Spleen (tissue), 7 donors: Measurements from ENCODE around the gene NLK.

ENCODE experiments used
- POLR2A ChIP-seq, 3 donors: fragments of 450-650 bp; IDR thresholded peaks; one replicate each; pipeline ENCODE4 v1.5.1; 2017; ENCODE audit warnings: antibody characterized with exemption in 3 of 3, mild to moderate bottlenecking in 1 of 3
- TF ChIP-seq, protein P1 (sequence below), 11 experiments: fragments of 200-600 bp in 7 of 11; fragments of 450-650 bp in 4 of 11; sonication (generic) in 4 of 11; IDR thresholded peaks in 8 of 11; conservative IDR thresholded peaks in 3 of 11; 1 replicate in 7 of 11; 2 replicates in 4 of 11; pipeline versions ENCODE4 v1.4.0 to v1.8.0; 2016 to 2021; ENCODE audit warnings: antibody characterized with exemption in 11 of 11, inconsistent platforms in 4 of 11, mild to moderate bottlenecking in 1 of 11
- donor health status: DM: no; HTN: no; CAD: no; lungs with moderate emphysema.
- donor health status: DM: no; HTN: no; CAD: no.
- donor health status: DM: no; HTN: no; CAD: no.

DNA sequence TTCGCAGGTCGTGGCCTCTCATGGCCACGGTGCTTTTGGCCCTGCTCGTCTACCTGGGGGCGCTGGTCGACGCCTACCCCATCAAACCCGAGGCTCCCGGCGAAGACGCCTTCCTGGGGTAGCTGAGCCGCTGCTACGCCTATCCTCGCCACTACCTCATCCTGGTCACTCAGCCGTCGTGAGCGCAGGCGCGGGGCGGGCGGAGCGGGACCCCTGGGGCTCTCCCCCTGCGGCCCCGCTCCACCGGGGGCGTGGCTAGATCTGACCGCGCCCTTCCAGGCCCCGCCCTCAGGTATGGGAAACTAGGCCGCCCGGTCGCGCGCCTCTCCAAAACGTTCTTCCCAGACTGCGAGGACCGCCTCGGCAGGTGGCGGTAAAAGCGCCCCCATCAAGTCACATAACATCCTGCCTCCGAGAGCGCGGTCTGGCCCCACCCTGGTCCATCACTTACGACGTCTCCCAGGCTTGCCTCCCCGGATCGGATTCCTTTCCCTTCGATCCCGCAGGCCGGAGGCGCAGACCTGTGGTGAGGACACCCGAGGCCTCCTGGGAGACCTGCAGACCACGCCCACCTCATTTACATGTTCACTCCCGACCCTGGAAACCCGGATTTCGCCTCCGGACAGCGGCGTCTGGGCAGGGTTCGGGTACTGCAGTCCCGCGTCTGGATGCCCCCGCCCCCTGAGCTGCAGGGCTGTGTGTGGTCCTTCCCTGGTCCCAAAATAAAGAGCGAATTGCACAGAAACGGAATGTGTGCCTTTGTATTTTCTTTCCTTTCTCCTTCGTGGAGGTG lies 185.0 kb downstream of the NLK start:
- TF ChIP-seq, protein P1, sequence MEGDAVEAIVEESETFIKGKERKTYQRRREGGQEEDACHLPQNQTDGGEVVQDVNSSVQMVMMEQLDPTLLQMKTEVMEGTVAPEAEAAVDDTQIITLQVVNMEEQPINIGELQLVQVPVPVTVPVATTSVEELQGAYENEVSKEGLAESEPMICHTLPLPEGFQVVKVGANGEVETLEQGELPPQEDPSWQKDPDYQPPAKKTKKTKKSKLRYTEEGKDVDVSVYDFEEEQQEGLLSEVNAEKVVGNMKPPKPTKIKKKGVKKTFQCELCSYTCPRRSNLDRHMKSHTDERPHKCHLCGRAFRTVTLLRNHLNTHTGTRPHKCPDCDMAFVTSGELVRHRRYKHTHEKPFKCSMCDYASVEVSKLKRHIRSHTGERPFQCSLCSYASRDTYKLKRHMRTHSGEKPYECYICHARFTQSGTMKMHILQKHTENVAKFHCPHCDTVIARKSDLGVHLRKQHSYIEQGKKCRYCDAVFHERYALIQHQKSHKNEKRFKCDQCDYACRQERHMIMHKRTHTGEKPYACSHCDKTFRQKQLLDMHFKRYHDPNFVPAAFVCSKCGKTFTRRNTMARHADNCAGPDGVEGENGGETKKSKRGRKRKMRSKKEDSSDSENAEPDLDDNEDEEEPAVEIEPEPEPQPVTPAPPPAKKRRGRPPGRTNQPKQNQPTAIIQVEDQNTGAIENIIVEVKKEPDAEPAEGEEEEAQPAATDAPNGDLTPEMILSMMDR (IDR thresholded peaks at IDR 0.05 in 8 of 11, conservative IDR thresholded peaks at IDR 0.05 in 3 of 11): no peak
- no peak for TF ChIP-seq POLR2A (IDR thresholded peaks at IDR 0.05)
